ENCODE data around the gene SRBD1.

The SRBD1 gene

GRCh38 chr2:45631319-45631718 is 20.3 kb upstream of the SRBD1 start:
- no peak for DNase-seq

- DNase-seq = no peak
These were observed 18.9 kb upstream of the SRBD1 start for GRCh38 chr2:45629971-45630370.

DNA sequence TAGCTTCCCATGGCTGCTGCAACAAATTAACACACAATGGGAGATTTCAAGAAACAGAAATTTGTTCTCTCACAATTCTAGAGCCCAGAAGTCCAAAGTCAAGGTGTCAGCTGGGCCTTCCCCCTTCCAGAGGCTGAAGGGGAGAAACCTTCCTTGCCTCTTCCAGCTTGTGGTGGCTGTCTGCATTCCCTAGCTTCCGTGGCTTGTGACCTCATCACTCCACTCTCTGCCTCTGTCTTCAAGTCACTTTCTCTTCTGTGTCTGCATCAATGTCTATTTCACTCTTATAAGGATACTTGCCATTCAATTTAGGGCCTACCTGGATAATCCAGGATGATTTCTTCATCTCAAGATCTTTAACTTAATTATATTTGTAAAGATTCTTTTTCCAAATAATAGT is 16.8 kb upstream of the SRBD1 start:
- no peak for DNase-seq

- DNase-seq = peak in 2 of 3 experiments; percentile 33 to 52
These were observed 15.5 kb upstream of the SRBD1 start for GRCh38 chr2:45626387-45627221.

GRCh38 chr2:45625824-45626223 is 14.8 kb upstream of the SRBD1 start:
- no peak for DNase-seq

DNA sequence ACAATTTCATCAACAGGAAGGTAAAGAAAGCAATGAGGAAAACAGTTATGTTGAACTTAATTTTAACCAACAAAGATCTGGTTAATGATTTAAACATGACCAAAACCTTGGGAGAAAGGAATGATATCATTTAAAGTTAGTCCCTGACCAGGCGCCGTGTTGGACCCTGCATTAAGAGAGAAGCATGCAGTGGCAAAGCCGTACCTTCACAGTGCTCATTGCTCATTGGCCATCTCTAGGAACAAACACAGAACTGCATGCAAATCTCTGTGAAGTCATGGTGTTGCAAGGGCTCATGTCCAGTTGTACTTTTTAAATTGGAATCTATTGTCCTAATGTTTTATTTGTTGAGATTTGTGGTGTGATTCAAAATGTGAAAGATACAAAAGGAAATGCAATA is 12.0 kb upstream of the SRBD1 start:
- no peak for DNase-seq

- DNase-seq = no peak
These were observed 11.4 kb upstream of the SRBD1 start for GRCh38 chr2:45622336-45623075.

GRCh38 chr2:45617496-45617895 is 6.4 kb upstream of the SRBD1 start:
- no peak for DNase-seq

DNA sequence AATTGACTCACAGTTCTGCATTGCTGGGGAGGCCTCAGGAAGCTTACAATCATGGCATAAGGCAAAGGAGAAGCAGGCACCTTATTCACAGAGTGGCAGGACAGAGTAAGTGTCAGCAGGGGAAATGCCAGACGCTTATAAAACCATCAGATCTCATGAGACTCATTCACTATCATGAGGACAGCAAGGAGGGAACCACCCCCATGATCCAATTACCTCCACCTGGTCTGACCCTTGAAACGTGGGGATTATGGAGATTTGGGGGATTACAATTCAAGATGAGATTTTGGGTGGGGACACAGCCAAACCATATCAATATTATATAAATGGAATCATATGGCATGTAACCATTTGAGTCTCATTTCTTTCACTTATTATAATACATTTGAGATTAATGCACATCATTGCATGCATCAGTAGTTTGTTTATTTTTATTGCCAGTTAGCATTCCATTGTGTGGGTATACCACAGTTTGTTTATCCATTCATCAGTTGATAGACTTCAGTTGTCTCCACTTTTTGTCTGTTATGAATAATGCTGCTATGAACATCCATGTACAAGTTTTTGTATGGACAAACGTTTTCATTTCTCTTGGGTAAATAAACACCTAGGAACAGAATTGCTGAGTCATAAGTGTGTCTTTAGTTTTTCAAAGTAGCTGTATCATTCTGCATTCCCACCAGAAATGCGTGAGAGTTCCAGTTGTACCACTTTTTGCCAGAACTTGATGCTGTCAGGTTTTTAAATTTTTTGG is 5.8 kb upstream of the SRBD1 start:
- DNase-seq = no peak

GRCh38 chr2:45614871-45615415 is 3.9 kb upstream of the SRBD1 start:
- no peak for DNase-seq

- DNase-seq = no peak
These were observed 3.3 kb upstream of the SRBD1 start for GRCh38 chr2:45614330-45614729.

DNA sequence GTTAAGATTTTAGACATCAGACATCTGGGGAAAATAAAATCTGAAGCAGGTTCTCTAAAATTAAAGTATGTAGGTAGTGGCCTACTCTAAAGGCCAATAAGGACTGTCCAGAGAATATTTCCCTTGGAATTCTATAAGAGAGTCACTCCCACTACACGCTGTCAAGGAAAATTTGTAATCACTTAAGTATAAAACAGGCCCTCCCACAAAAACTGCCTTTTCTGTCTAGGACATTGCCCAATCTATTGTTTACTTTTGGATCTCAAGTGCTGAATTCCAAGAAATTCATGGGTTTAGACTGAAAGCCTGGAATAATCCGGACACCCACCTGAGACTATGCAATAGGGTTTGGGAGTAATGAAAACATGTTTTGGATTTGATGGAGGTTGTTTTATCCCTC is 1.7 kb upstream of the SRBD1 start:
- DNase-seq = no peak

GRCh38 chr2:45612285-45612684 is 1.2 kb upstream of the SRBD1 start:
- no peak for DNase-seq

DNA sequence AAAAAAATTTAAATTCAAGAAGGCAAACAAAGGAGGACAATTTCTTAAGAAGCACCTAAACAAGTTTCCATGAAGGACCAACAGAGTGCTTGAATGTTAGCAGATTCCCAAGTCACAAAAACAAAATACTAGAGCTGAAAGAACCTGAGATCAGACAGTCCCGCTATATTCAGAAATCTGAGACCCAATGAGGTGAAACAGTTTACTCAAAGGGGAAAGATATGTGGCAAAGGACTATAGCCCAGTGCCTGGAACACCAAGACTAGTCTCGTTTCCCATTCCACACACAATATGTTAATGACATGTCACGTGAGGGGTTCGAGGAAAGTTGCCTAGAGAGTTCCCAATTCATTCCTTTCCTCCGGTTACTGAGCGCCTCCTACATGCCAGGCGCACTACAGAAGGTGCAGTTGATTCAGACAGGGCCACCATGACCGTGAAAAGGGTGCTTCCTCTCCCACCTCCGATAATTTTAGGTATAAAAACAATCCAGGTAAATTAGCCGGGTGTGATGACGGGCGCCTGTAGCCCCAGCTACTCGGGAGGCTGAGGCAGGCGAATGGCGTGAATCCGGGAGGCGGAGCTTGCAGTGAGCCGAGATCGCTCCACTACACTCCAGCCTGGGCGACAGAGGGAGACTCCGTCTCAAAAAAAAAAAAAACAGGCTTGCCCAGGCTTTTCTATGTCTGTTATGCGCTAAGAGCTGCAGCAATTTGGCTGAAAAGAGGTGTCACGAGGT is 617 bp downstream of the SRBD1 start:
- peak; percentile 72 to 86 (median 78) for DNase-seq

DNA sequence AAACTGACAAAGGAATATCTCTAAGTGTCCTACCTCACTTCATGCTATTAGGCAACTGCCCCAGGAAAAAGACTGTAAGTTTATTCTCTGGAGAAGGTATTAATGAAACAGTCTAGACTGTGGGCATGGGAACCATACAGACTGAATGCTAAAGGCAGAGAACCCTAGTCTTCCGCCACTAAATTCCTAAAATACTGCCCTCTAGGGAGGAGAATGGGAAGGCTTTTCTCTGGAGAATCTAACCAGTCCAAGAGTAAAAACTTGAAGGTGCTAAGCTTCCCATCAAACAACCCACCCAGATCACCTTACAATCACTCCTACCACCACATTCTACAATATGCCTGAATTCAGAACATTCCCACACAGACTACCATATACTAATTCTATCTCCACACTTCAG is 3.4 kb downstream of the SRBD1 start:
- DNase-seq = peak in 2 of 3 experiments; percentile 16 to 36

- no peak for DNase-seq
These were observed 4.3 kb downstream of the SRBD1 start for GRCh38 chr2:45606796-45607195.

DNA sequence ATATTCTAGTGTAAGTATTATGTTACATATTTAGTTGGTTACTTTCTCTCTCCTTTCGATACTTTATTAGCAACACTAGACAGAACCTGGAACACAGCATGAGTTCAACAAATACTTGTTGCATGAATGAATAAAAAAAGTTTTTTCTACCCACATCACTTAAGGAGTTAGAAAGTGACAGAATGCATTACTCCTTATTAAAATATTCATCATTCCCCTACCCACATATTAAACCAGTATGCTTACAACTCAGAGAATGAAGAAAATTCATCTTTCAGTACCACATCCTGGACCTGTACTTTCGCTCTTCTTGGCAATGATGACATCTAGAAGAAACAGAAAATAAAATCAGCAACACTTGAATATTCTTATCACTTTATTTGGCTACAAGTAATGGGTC is 6.0 kb downstream of the SRBD1 start:
- DNase-seq = no peak

DNA sequence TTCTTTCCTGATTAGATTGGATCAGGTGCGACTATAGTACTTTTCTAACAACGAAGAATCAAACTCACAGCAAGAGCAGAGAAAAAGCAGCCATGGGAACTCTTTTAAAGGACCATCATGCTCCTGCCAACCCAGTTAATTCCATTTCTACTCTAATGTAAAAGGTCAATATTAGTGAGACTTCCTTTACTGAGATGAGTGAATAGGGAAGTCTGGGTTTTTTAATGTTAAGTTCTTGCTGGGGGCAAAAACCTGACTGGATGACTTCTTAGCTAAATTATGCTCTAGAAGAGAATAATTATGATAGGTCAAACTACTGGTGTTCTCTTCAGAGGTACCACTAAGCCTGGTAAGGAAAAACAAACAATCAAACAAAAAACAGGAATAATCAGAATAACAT is 8.4 kb downstream of the SRBD1 start:
- DNase-seq = no peak

- DNase-seq = no peak
These were observed 12.5 kb downstream of the SRBD1 start for GRCh38 chr2:45598545-45598944.

DNA sequence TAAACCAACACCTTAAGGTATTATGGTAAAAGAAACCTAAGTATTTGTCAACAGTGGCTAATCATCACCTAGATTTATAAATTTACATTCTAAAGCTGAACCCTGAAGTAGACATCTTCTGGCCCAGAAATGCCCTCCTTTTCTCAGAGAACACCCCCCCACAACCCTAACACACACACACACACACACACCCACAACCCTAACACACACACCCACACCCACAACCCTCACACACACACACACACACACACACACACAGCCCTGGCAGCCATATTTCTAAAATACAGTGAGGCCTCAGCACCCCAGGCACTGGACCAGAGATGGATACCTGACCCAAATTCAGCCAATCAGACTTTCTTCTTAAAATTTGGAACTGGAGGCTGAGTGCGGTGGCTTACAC is 14.3 kb downstream of the SRBD1 start:
- no peak for DNase-seq

DNA sequence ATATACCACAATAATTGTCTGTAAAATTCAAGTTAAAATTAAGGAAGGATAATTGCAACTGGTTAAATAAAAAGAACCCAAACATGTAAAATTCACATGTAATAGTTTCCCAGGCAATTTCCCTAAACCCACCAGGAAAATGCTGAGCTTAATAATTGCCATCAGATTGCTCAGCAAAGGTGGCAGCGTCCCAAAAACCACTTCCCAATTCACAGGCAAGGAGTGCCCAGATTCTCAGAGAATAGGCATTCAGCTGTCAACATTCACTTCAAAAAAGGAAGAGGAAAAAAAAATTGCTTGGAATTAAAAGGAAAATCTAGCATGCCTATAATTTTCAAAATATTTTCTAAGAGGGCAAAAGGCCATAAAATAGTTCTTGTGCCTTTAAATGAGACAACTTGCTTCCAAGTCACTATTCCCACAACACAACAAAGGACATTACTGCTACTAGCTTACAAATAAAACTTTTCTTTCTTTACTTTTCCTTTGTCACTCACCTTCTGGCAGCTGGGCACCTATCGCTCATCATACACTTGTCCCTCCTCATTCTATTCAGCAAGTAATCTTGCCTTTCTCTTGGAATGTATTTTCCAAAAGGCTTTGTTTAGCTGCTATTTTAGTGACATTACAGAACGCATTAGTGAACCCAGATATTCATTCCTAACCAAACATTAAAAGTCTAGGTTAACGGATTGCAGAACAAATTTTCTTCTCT is 15.2 kb downstream of the SRBD1 start:
- DNase-seq = no peak

- DNase-seq = no peak
These were observed 20.0 kb downstream of the SRBD1 start for GRCh38 chr2:45591073-45591472.
